ENCODE measurements around the gene FAM47E. TPM values are rescaled to one million over a fixed set of nuclear protein-coding genes. Genes with fewer than 3 reads are reported as not detected.

FAM47E gene
- total and polyA plus RNA-seq, 2 of the 13 experiments (the other 11 are each of a cell fraction or from before 2014, with no cell fraction given) = 0.33 to 0.66 TPM

DNA sequence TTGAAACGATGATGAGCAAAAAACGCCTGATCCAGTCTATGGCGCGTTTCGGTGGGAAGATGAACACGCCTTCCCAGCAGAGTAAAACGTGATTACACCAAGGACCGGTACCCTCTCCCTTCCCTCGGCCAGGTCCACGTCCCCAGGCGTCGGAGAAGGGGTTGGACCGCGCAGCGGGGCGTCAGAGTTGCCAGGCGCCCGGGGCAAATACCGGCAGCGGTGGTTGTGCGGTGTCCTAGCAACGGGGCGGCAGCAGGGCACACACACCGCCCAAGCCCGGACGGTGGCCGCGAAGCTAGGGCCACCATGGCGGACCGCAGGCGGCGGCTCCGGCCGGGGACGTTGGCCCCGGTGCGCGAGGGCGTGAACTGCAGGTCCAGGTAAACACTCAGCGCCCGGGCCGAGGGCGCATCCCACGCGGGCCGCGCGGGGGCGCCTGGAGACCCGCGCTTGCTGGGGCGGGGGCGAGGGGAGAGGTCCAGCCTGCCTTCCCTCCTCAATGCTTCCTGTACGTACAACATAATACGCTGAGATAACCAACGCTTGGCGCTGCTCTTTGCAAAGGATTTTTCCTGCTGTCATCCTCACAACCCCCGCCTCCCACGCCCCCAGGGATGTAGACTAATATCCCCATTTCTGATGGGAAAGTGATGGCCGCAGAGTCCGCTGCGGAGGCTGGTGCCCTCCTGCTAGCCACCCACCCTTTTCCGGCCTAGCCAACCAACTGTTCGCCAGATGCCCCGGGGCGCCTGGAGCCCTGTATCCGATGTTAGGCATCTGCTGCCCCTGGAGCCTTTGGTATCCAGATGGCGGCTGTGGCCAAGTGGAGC lies at the start of gene FAM47E (continued):
- 0 out of 2 replicates have a peak, but pooled peaks have one; percentile 50 for TF ChIP-seq MEIS1 (CRISPR knock-in tag; IDR thresholded peaks at IDR 0.05; ENCODE audit: borderline replicate concordance)
- TF ChIP-seq, protein P1, sequence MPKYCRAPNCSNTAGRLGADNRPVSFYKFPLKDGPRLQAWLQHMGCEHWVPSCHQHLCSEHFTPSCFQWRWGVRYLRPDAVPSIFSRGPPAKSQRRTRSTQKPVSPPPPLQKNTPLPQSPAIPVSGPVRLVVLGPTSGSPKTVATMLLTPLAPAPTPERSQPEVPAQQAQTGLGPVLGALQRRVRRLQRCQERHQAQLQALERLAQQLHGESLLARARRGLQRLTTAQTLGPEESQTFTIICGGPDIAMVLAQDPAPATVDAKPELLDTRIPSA (CRISPR knock-in tag; IDR thresholded peaks at IDR 0.05; ENCODE audit: borderline replicate concordance) = no peak
- TF ChIP-seq HNRNPL (IDR thresholded peaks at IDR 0.05; ENCODE audit: low read depth, low read length) = no peak
- TF ChIP-seq GATA4 (IDR thresholded peaks at IDR 0.05; ENCODE audit: borderline replicate concordance, low read depth) = no peak
- TF ChIP-seq ZNF382 (CRISPR knock-in tag; IDR thresholded peaks at IDR 0.05; ENCODE audit: borderline replicate concordance) = no peak
- no peak for TF ChIP-seq SNRNP70 (IDR thresholded peaks at IDR 0.05; ENCODE audit: low read depth, low read length)
- TF ChIP-seq REL (CRISPR knock-in tag; conservative IDR thresholded peaks at IDR 0.05) = no peak
- no peak for TF ChIP-seq POLR2A (IDR thresholded peaks at IDR 0.05; ENCODE audit: insufficient read depth in 1 of 2, low read depth in 2 of 2, low read length in 2 of 2)
- TF ChIP-seq, protein P2, sequence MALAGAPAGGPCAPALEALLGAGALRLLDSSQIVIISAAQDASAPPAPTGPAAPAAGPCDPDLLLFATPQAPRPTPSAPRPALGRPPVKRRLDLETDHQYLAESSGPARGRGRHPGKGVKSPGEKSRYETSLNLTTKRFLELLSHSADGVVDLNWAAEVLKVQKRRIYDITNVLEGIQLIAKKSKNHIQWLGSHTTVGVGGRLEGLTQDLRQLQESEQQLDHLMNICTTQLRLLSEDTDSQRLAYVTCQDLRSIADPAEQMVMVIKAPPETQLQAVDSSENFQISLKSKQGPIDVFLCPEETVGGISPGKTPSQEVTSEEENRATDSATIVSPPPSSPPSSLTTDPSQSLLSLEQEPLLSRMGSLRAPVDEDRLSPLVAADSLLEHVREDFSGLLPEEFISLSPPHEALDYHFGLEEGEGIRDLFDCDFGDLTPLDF (CRISPR knock-in tag; IDR thresholded peaks at IDR 0.05) = 0 out of 2 replicates have a peak, but pooled peaks have one; percentile 27
- no peak for TF ChIP-seq ZNF253 (CRISPR knock-in tag; IDR thresholded peaks at IDR 0.05; ENCODE audit: borderline replicate concordance)
- TF ChIP-seq, protein P3, sequence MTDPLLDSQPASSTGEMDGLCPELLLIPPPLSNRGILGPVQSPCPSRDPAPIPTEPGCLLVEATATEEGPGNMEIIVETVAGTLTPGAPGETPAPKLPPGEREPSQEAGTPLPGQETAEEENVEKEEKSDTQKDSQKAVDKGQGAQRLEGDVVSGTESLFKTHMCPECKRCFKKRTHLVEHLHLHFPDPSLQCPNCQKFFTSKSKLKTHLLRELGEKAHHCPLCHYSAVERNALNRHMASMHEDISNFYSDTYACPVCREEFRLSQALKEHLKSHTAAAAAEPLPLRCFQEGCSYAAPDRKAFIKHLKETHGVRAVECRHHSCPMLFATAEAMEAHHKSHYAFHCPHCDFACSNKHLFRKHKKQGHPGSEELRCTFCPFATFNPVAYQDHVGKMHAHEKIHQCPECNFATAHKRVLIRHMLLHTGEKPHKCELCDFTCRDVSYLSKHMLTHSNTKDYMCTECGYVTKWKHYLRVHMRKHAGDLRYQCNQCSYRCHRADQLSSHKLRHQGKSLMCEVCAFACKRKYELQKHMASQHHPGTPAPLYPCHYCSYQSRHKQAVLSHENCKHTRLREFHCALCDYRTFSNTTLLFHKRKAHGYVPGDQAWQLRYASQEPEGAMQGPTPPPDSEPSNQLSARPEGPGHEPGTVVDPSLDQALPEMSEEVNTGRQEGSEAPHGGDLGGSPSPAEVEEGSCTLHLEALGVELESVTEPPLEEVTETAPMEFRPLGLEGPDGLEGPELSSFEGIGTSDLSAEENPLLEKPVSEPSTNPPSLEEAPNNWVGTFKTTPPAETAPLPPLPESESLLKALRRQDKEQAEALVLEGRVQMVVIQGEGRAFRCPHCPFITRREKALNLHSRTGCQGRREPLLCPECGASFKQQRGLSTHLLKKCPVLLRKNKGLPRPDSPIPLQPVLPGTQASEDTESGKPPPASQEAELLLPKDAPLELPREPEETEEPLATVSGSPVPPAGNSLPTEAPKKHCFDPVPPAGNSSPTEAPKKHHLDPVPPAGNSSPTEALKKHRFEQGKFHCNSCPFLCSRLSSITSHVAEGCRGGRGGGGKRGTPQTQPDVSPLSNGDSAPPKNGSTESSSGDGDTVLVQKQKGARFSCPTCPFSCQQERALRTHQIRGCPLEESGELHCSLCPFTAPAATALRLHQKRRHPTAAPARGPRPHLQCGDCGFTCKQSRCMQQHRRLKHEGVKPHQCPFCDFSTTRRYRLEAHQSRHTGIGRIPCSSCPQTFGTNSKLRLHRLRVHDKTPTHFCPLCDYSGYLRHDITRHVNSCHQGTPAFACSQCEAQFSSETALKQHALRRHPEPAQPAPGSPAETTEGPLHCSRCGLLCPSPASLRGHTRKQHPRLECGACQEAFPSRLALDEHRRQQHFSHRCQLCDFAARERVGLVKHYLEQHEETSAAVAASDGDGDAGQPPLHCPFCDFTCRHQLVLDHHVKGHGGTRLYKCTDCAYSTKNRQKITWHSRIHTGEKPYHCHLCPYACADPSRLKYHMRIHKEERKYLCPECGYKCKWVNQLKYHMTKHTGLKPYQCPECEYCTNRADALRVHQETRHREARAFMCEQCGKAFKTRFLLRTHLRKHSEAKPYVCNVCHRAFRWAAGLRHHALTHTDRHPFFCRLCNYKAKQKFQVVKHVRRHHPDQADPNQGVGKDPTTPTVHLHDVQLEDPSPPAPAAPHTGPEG (CRISPR knock-in tag; IDR thresholded peaks at IDR 0.05) = peak; percentile 80
- TF ChIP-seq SRSF9 (IDR thresholded peaks at IDR 0.05; ENCODE audit: borderline replicate concordance, insufficient read depth, low read depth, low read length, poor library complexity, severe bottlenecking) = no peak
- no peak for TF ChIP-seq ZNF550 (CRISPR knock-in tag; IDR thresholded peaks at IDR 0.05; ENCODE audit: borderline replicate concordance)
- TF ChIP-seq HNRNPK (IDR thresholded peaks at IDR 0.05; ENCODE audit: low read depth, low read length, poor library complexity, severe bottlenecking) = peak; percentile 17
- TF ChIP-seq HNRNPLL (IDR thresholded peaks at IDR 0.05; ENCODE audit: low read depth, low read length, poor library complexity, severe bottlenecking) = peak; percentile 72
- no peak for TF ChIP-seq SMAD9 (CRISPR knock-in tag; IDR thresholded peaks at IDR 0.05)
- TF ChIP-seq, protein P4, sequence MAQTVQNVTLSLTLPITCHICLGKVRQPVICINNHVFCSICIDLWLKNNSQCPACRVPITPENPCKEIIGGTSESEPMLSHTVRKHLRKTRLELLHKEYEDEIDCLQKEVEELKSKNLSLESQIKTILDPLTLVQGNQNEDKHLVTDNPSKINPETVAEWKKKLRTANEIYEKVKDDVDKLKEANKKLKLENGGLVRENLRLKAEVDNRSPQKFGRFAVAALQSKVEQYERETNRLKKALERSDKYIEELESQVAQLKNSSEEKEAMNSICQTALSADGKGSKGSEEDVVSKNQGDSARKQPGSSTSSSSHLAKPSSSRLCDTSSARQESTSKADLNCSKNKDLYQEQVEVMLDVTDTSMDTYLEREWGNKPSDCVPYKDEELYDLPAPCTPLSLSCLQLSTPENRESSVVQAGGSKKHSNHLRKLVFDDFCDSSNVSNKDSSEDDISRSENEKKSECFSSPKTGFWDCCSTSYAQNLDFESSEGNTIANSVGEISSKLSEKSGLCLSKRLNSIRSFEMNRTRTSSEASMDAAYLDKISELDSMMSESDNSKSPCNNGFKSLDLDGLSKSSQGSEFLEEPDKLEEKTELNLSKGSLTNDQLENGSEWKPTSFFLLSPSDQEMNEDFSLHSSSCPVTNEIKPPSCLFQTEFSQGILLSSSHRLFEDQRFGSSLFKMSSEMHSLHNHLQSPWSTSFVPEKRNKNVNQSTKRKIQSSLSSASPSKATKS (CRISPR knock-in tag; IDR thresholded peaks at IDR 0.05) = no peak
